Measurements from ENCODE around the gene SLC22A9.

The SLC22A9 gene

DNA sequence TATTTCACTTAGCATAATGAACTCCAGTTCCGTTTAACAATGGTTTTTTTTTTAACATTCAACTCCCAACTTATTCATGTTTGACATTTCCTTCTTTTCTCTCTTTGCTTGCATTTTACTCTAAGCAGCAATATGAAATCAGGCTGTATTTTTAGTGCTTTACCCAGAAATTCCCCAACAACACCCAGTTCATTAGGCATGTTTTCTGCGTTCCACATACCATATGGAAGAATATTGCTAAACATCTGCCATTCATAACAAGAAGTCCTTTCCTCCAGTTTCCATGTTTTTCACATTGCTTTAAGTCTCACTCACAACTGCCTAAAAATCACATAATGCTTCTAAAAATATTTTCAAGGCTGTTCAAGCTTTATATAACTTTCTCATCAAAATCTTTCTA is 75.5 kb downstream of the SLC22A9 start:
- no peak for DNase-seq

- DNase-seq: no peak
These were observed 76.1 kb downstream of the SLC22A9 start for GRCh38 chr11:63445720-63446119.

GRCh38 chr11:63448646-63449045 is 79.1 kb downstream of the SLC22A9 start:
- no peak for DNase-seq

- no peak for DNase-seq
These were observed 90.0 kb downstream of the SLC22A9 start for GRCh38 chr11:63459586-63459985.

Data from SIG-M5 (cell line).